ENCODE measurements around the gene TEC. TPM values are rescaled to one million over a fixed set of nuclear protein-coding genes. Genes with fewer than 3 reads are reported as not detected.

TEC gene
- total and polyA plus RNA-seq, 2 experiments from 2014 or later, result 2.9 to 3.0 TPM

DNA sequence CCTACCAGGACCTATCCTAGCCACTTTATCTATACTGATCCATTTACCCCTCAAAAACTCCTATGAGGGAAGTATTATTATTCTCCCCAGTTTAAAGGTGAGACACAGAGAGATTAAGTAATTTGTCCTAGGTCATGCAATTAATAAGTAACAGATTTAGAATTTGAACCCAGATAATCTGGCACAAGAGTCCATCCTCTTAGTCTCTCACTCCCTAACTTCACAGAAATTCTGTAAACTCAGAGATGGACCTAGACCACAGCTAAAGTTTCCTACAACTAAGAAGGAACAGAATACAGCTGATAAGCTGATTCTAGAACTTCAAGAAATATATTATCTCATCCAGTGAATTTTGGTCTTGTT lies 58.7 kb downstream of the TEC start:
- Histone ChIP-seq H3K36me3 (ENCODE audit: insufficient read depth) (no peaks in the 10 kb centered on the region), H3K4me2 (no peak overlapping the region), H3F3A (replicated peaks; ENCODE audit: low read depth) (no peaks in the 10 kb centered on the region), H3K27ac (ENCODE audit: low read depth) (no peak overlapping the region), H3K9me2 (ENCODE audit: insufficient read depth) (no peaks in the 10 kb centered on the region), H3K79me2 (replicated peaks; ENCODE audit: insufficient read depth) (no peaks in the 10 kb centered on the region), H3K4me1 (ENCODE audit: insufficient read depth) (no peaks in the 10 kb centered on the region), H4K20me1 (replicated peaks; ENCODE audit: insufficient read depth) (no peaks in the 10 kb centered on the region), H2AFZ (no peak overlapping the region), H3K4me3 (no peak overlapping the region), H3K27me3 (ENCODE audit: insufficient read depth) (no peaks in the 10 kb centered on the region)
- DNase-seq (ENCODE audit: low spot score), result no peak
- no peak overlapping the region for H3K4me3 Mint-ChIP-seq
- H3K27me3 Mint-ChIP-seq (ENCODE audit: insufficient read depth, low read depth, poor library complexity), result no peaks in the 10 kb centered on the region
- H3K27ac Mint-ChIP-seq, result no peak overlapping the region
- TF ChIP-seq EZH2phosphoT487 (IDR thresholded peaks at IDR 0.05; ENCODE audit: unreplicated experiment) (no peak), POLR2AphosphoS5 (IDR thresholded peaks at IDR 0.05; ENCODE audit: low read depth) (no peak), ZNF331 (CRISPR knock-in tag; IDR thresholded peaks at IDR 0.05; ENCODE audit: low read depth) (no peak), EZH2 (IDR thresholded peaks at IDR 0.05; ENCODE audit: low read depth, unreplicated experiment) (no peak)
- no peak for ATAC-seq
- no peaks in the 10 kb centered on the region for H3K9me3 Mint-ChIP-seq
- H3K4me1 Mint-ChIP-seq, result peaks cover 8% of the 10 kb centered on the region; the same call in 2 of the 3 replicates
- no peaks in the 10 kb centered on the region for H3K36me3 Mint-ChIP-seq (ENCODE audit: low read depth)

DNA sequence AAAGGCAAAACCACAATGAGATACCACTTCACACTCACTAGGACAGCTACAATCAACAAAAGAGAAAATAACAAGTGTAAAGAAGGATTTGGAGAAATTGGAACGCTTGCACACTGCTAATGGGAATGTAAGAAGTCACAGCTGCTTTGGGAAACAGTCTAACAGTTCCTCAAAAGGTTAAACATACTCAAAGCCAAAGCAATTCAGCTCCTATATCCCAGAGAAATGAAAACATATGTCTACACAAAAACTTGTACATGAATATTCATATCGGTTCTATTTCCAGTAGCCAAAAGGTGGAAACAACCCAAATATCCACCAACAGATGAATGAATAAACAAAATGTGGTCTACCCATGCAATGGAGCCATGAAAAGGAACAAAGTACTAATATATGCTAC lies 64.0 kb downstream of the TEC start:
- no peak for ATAC-seq

DNA sequence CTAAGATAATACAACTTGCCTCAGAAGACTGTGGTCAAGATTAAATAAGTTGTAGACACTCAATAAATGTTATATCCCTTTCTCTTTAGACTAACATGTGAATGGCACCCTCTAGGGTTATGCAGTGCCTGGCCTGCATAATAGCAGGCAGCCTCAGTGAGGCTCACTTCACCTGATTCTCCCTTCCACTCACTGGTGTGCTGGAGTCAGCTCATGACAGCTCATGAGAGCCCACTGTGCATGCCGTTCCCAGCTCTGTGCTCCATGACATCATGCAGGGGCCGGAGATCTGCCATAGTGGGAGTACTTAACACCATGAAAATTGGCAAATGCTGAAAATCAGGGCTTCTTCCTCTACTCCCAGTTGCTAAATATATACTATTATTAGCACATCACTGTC lies 64.5 kb downstream of the TEC start:
- H3F3A ChIP-seq (replicated peaks; ENCODE audit: low read depth), result no peaks in the 10 kb centered on the region
- H3K9me2 ChIP-seq (ENCODE audit: insufficient read depth), result no peaks in the 10 kb centered on the region
- Mint-ChIP-seq H3K9me3 (no peaks in the 10 kb centered on the region; the same call in 2 of the 3 replicates), H3K36me3 (ENCODE audit: low read depth) (no peaks in the 10 kb centered on the region), H3K4me1 (peaks cover 12% of the 10 kb centered on the region), H3K4me3 (no peak overlapping the region), H3K27ac (no peak overlapping the region), H3K27me3 (ENCODE audit: insufficient read depth, low read depth, poor library complexity) (peaks cover 2% of the 10 kb centered on the region)
- no peaks in the 10 kb centered on the region for H3K4me1 ChIP-seq (ENCODE audit: insufficient read depth)
- no peaks in the 10 kb centered on the region for H3K79me2 ChIP-seq (replicated peaks; ENCODE audit: insufficient read depth)
- H3K4me2 ChIP-seq, result no peak overlapping the region
- H2AFZ ChIP-seq, result no peak overlapping the region
- no peaks in the 10 kb centered on the region for H4K20me1 ChIP-seq (replicated peaks; ENCODE audit: insufficient read depth)
- TF ChIP-seq, protein P1, sequence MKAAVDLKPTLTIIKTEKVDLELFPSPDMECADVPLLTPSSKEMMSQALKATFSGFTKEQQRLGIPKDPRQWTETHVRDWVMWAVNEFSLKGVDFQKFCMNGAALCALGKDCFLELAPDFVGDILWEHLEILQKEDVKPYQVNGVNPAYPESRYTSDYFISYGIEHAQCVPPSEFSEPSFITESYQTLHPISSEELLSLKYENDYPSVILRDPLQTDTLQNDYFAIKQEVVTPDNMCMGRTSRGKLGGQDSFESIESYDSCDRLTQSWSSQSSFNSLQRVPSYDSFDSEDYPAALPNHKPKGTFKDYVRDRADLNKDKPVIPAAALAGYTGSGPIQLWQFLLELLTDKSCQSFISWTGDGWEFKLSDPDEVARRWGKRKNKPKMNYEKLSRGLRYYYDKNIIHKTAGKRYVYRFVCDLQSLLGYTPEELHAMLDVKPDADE (IDR thresholded peaks at IDR 0.05), result no peak
- TF ChIP-seq EZH2phosphoT487 (IDR thresholded peaks at IDR 0.05; ENCODE audit: unreplicated experiment), result no peak
- TF ChIP-seq POLR2AphosphoS5 (IDR thresholded peaks at IDR 0.05; ENCODE audit: low read depth), result no peak
- no peak for TF ChIP-seq STAT1 (IDR thresholded peaks at IDR 0.05; ENCODE audit: unreplicated experiment)
- no peak for TF ChIP-seq EZH2 (IDR thresholded peaks at IDR 0.05; ENCODE audit: low read depth, unreplicated experiment)
- no peaks in the 10 kb centered on the region for H3K27me3 ChIP-seq (ENCODE audit: insufficient read depth)
- ATAC-seq (no peak), DNase-seq (ENCODE audit: low spot score) (no peak)
- H3K4me3 ChIP-seq, result no peak overlapping the region
- H3K36me3 ChIP-seq (ENCODE audit: insufficient read depth), result no peaks in the 10 kb centered on the region
- H3K27ac ChIP-seq (ENCODE audit: low read depth), result no peak overlapping the region

More for the DNA sequence above, 64.0 kb downstream of the TEC start:
- H3K4me1 Mint-ChIP-seq, result peaks cover 12% of the 10 kb centered on the region
- no peaks in the 10 kb centered on the region for H3K9me2 ChIP-seq (ENCODE audit: insufficient read depth)
- H3K4me1 ChIP-seq (ENCODE audit: insufficient read depth), result no peaks in the 10 kb centered on the region
- H3K27me3 Mint-ChIP-seq (ENCODE audit: insufficient read depth, low read depth, poor library complexity), result peaks cover 2% of the 10 kb centered on the region
- H3K36me3 Mint-ChIP-seq (ENCODE audit: low read depth), result no peaks in the 10 kb centered on the region
- H3K27ac ChIP-seq (ENCODE audit: low read depth), result no peak overlapping the region
- H3F3A ChIP-seq (replicated peaks; ENCODE audit: low read depth), result no peaks in the 10 kb centered on the region
- no peak overlapping the region for H3K4me3 Mint-ChIP-seq
- no peak overlapping the region for H2AFZ ChIP-seq
- H3K4me3 ChIP-seq, result no peak overlapping the region
- no peaks in the 10 kb centered on the region for H3K36me3 ChIP-seq (ENCODE audit: insufficient read depth)
- no peaks in the 10 kb centered on the region for H3K27me3 ChIP-seq (ENCODE audit: insufficient read depth)
- H3K79me2 ChIP-seq (replicated peaks; ENCODE audit: insufficient read depth), result no peaks in the 10 kb centered on the region
- H3K27ac Mint-ChIP-seq, result no peak overlapping the region
- no peak for TF ChIP-seq ZNF114 (CRISPR knock-in tag; IDR thresholded peaks at IDR 0.05)
- H3K9me3 Mint-ChIP-seq, result no peaks in the 10 kb centered on the region; the same call in 2 of the 3 replicates
- no peak for DNase-seq (ENCODE audit: low spot score)
- no peak overlapping the region for H3K4me2 ChIP-seq
- no peaks in the 10 kb centered on the region for H4K20me1 ChIP-seq (replicated peaks; ENCODE audit: insufficient read depth)
